ENCODE data around the gene ZSCAN21. TPM values are rescaled to one million over a fixed set of nuclear protein-coding genes. Genes with fewer than 3 reads are reported as not detected.

Gene ZSCAN21
- total and polyA plus RNA-seq, 4 experiments from 2014 or later: 2.5 to 10.6 (median 9.8) TPM

DNA sequence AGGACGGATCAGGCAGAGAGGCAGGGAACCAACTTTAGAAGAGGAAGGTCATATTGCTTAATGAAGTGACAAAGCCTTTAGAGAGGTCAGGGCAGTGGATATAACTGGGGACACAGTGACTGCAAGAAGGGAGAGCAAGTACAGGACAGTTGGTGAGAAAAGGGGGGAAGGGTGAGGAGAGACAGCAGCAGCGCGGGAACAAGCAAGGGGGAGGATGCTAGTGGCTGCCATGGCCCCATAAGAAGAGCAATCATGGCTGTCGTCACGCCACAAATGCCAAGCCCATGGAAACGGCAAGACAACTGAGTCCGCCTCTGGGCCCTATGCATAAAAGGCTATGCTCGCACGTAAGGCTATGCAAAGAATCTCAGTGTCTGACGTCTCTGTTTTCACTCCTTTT is 22.9 kb downstream of the ZSCAN21 start:
- Histone ChIP-seq H3K4me1 (ENCODE audit: insufficient read depth, low read length) (no peaks in the 10 kb centered on the region), H3K27me3 (ENCODE audit: insufficient read depth, low read length) (no peaks in the 10 kb centered on the region), H3K4me3 (ENCODE audit: low read length in 2 of 2) (no peak overlapping the region), H3K27ac (ENCODE audit: low read depth, low read length) (no peak overlapping the region), H3K36me3 (ENCODE audit: insufficient read depth, low read length) (peaks cover 61% of the 10 kb centered on the region), H3K9me3 (ENCODE audit: control insufficient read depth in 1 of 2, low read length in 2 of 2) (peaks cover 10 to 22% of the 10 kb centered on the region in 2 donors)
- Mint-ChIP-seq H3K4me3 (no peak overlapping the region), H3K36me3 (peaks cover 72 to 79% of the 10 kb centered on the region in 2 donors), H3K27ac (no peak overlapping the region), H3K27me3 (no peaks in the 10 kb centered on the region), H3K4me1 (peaks cover 4% of the 10 kb centered on the region in 4 donors), H3K9me3 (peaks cover 0 to 31% (median 28%) of the 10 kb centered on the region in 8 donors)
- intact Hi-C loops (cut with micrococcal nuclease): no loop called here
- POLR2A ChIA-PET (ENCODE audit: partially characterized antibody): interaction anchor here (0.8 kb wide), 1 partner anchor 28 kb away, joined by 3 read pairs; no protein-coding TSS in a partner anchor
- no peak for DNase-seq
- CTCF ChIA-PET (ENCODE audit: partially characterized antibody): no interaction called here

DNA sequence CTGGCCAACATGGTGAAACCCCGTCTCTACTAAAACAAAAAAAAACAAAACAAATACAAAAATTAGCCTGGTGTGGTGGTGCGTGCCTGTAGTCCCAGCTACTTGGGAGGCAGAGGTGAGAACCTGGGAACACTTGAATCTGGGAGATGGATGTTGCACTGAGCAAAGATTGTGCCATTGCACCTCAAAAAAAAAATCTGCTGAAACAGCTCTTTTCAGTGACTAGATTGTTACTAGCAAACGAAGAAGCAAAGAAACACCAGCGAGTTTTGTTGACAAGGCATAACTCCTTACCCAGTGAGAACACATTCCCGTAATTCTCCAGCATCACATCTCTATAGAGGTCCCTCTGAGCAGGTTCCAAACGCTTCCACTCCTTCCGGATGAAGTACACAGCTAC is 25.3 kb downstream of the ZSCAN21 start:
- peaks cover under 1% of the 10 kb centered on the region for H3K4me1 ChIP-seq (ENCODE audit: insufficient read depth, low read length)
- H3K36me3 Mint-ChIP-seq: peaks cover 72 to 82% of the 10 kb centered on the region in 2 donors
- H3K4me3 Mint-ChIP-seq: peak overlapping the region in 1 of 8 donors; percentile 72
- no peaks in the 10 kb centered on the region for H3K27me3 ChIP-seq (ENCODE audit: insufficient read depth, low read length)
- POLR2A ChIA-PET (ENCODE audit: partially characterized antibody): interaction anchor here (1.2 kb wide), 1 partner anchor 10 kb away, joined by 5 read pairs; no protein-coding TSS in a partner anchor
- CTCF ChIA-PET (ENCODE audit: partially characterized antibody): no interaction called here
- H3K36me3 ChIP-seq (ENCODE audit: insufficient read depth, low read length): peaks cover 61% of the 10 kb centered on the region
- H3K9me3 Mint-ChIP-seq: peaks cover 0 to 31% (median 28%) of the 10 kb centered on the region in 8 donors
- no peak for DNase-seq
- peaks cover 10 to 22% of the 10 kb centered on the region in 2 donors for H3K9me3 ChIP-seq (ENCODE audit: control insufficient read depth in 1 of 2, low read length in 2 of 2)
- H3K4me1 Mint-ChIP-seq: peaks cover 8 to 19% (median 12%) of the 10 kb centered on the region in 4 donors
- no peaks in the 10 kb centered on the region for H3K27me3 Mint-ChIP-seq
- intact Hi-C loops (cut with micrococcal nuclease): no loop called here
- H3K4me3 ChIP-seq (ENCODE audit: low read length in 2 of 2): no peak overlapping the region
- no peak overlapping the region for H3K27ac Mint-ChIP-seq
- H3K27ac ChIP-seq (ENCODE audit: low read depth, low read length): no peak overlapping the region

DNA sequence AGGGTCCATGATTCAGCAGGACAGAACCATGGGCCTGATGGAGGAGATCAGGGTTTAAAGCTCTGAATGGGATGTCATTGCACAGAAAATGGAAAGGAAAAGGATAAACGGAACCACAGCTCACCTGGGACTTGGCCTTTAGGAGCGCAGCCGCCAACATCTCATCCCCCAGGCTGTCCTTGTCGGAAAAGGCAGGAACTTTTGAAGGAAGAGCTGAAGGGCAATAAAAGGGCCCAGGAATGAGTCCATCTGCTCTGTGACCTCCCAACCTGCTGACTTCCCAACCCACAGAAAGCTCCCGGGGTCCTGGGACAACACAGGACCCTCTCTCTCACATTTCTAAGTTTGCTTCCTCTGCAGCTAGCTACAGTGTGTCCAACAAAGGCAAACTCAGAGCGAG is 25.8 kb downstream of the ZSCAN21 start:
- Mint-ChIP-seq H3K27me3 (no peaks in the 10 kb centered on the region), H3K36me3 (peaks cover 68 to 76% of the 10 kb centered on the region in 2 donors), H3K27ac (no peak overlapping the region), H3K4me1 (peaks cover 12 to 24% (median 16%) of the 10 kb centered on the region in 4 donors), H3K4me3 (no peak overlapping the region), H3K9me3 (peaks cover 0 to 27% (median 23%) of the 10 kb centered on the region in 8 donors)
- intact Hi-C loops (cut with micrococcal nuclease): no loop called here
- H3K4me1 ChIP-seq (ENCODE audit: insufficient read depth, low read length): peaks cover 6% of the 10 kb centered on the region
- ChIA-PET CTCF (ENCODE audit: partially characterized antibody) (no interaction called here), POLR2A (ENCODE audit: partially characterized antibody) (interaction anchor here (1.2 kb wide), 1 partner anchor 10 kb away, joined by 5 read pairs; no protein-coding TSS in a partner anchor)
- H3K27ac ChIP-seq (ENCODE audit: low read depth, low read length): no peak overlapping the region
- H3K4me3 ChIP-seq (ENCODE audit: low read length in 2 of 2): no peak overlapping the region
- no peaks in the 10 kb centered on the region for H3K27me3 ChIP-seq (ENCODE audit: insufficient read depth, low read length)
- peaks cover 63% of the 10 kb centered on the region for H3K36me3 ChIP-seq (ENCODE audit: insufficient read depth, low read length)
- no peak for DNase-seq
- H3K9me3 ChIP-seq (ENCODE audit: control insufficient read depth in 1 of 2, low read length in 2 of 2): peaks cover 5 to 18% of the 10 kb centered on the region in 2 donors

DNA sequence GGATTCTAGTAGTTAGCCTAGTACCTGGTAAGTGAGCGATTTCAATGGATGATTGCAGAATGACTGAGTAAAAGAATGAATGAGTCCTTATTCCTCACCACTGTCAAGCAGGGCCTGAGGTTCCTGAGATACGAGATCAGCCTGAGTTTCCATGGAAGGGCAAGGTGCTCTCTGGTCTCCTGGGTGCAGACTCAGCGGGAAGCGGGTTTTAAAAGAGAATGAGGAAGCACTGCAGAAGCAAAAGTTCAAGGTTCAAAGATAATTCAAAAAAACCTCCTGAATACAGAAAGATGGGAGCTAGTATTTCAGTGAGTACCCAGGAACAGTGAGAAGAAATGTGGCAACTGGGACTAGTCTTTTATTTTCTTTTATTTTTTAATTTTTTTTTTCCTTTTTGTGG is 27.6 kb downstream of the ZSCAN21 start:
- Mint-ChIP-seq H3K27me3 (no peaks in the 10 kb centered on the region), H3K9me3 (peaks cover 0 to 9% (median 5%) of the 10 kb centered on the region in 8 donors), H3K4me3 (peak overlapping the region in 1 of 8 donors; percentile 49), H3K27ac (peak overlapping the region in 1 of 7 donors; percentile 75), H3K36me3 (peaks cover 58 to 59% of the 10 kb centered on the region in 2 donors), H3K4me1 (peaks cover 19 to 40% (median 30%) of the 10 kb centered on the region in 4 donors)
- ChIA-PET CTCF (ENCODE audit: partially characterized antibody) (no interaction called here), POLR2A (ENCODE audit: partially characterized antibody) (no interaction called here)
- Histone ChIP-seq H3K27me3 (ENCODE audit: insufficient read depth, low read length) (no peaks in the 10 kb centered on the region), H3K4me3 (ENCODE audit: low read length in 2 of 2) (no peak overlapping the region), H3K4me1 (ENCODE audit: insufficient read depth, low read length) (peaks cover 17% of the 10 kb centered on the region), H3K36me3 (ENCODE audit: insufficient read depth, low read length) (peaks cover 49% of the 10 kb centered on the region), H3K27ac (ENCODE audit: low read depth, low read length) (no peak overlapping the region), H3K9me3 (ENCODE audit: control insufficient read depth in 1 of 2, low read length in 2 of 2) (no peaks in the 10 kb centered on the region)
- DNase-seq: no peak
- intact Hi-C loops (cut with micrococcal nuclease): no loop called here

DNA sequence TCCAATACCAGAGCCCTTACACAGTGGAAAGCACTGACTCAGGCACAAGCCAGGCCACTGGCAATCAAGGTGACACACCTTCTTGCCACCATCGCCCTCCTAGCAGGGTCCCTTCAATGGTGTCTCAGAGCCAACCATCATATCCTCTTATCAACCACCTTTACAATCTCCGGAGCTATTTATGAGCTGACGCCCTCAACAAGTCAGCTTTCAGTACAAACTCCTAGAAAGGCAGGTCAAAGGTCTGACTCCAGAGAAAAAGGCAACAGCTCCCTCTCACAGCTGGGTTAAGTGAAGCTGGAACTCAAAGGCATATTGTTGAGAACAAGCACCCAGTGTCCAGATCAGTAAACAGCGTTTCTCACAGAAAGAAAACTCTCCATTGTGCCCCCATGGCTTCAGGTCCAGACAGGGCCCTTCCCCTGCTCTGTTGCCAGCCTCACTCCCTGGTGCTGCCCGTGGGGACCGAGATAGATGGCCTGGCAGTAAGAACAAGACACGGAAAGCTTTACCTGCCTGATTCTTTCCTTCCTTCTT is 29.5 kb downstream of the ZSCAN21 start:
- peaks cover 33% of the 10 kb centered on the region for H3K36me3 ChIP-seq (ENCODE audit: insufficient read depth, low read length)
- ChIA-PET POLR2A (ENCODE audit: partially characterized antibody) (no interaction called here), CTCF (ENCODE audit: partially characterized antibody) (no interaction called here)
- H3K27ac Mint-ChIP-seq: peak overlapping the region in 5 of 7 donors; percentile 2 to 83 (median 30)
- no peaks in the 10 kb centered on the region for H3K9me3 ChIP-seq (ENCODE audit: control insufficient read depth in 1 of 2, low read length in 2 of 2)
- peak overlapping the region in 6 of 8 donors; percentile 30 to 71 (median 51) for H3K4me3 Mint-ChIP-seq
- peaks cover 25% of the 10 kb centered on the region for H3K4me1 ChIP-seq (ENCODE audit: insufficient read depth, low read length)
- no peak for DNase-seq
- intact Hi-C loops (cut with micrococcal nuclease): no loop called here
- no peak overlapping the region for H3K27ac ChIP-seq (ENCODE audit: low read depth, low read length)
- H3K27me3 Mint-ChIP-seq: no peaks in the 10 kb centered on the region
- H3K36me3 Mint-ChIP-seq: peaks cover 40 to 49% of the 10 kb centered on the region in 2 donors
- no peaks in the 10 kb centered on the region for H3K27me3 ChIP-seq (ENCODE audit: insufficient read depth, low read length)
- no peak overlapping the region for H3K4me3 ChIP-seq (ENCODE audit: low read length in 2 of 2)
- H3K9me3 Mint-ChIP-seq: peaks cover 0 to 1% (median 0%) of the 10 kb centered on the region in 8 donors
- H3K4me1 Mint-ChIP-seq: peaks cover 23 to 48% (median 36%) of the 10 kb centered on the region in 4 donors

DNA sequence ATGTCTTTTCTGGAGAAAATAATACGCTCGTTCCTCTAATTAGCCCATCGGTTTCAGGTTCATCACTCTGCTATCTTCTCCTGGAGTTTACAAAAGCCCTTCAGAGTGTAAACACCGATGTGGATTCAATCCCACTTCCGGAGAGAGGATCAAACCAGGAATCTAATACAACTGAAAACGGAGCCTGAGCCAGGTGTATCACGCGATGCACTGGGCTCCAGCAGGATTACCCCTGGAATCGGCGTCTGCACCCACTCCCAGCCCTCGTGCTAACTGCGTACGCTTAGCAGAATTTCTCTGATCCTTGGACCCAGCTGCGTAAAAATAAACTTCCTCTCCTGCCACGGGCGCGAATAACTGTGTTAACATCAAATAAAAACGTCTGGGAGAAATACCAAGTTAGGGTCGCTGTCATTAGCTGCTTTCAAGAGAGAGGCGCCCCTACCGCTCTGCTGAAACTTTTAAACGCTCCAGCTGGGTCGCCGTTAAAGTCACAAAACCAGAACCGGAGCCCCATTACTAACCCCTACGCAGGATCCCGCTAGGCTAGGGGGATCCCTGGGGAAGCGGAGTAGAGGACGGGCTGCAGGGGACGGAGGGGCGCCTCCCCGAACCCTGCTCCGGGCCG is 31.4 kb downstream of the ZSCAN21 start:
- Histone ChIP-seq H3K27me3 (ENCODE audit: insufficient read depth, low read length) (no peaks in the 10 kb centered on the region), H3K27ac (ENCODE audit: low read depth, low read length) (peak overlapping the region; percentile 74), H3K9me3 (ENCODE audit: control insufficient read depth in 1 of 2, low read length in 2 of 2) (no peaks in the 10 kb centered on the region), H3K4me3 (ENCODE audit: low read length in 2 of 2) (peak overlapping the region; percentile 87 to 88), H3K36me3 (ENCODE audit: insufficient read depth, low read length) (peaks cover 15% of the 10 kb centered on the region), H3K4me1 (ENCODE audit: insufficient read depth, low read length) (peaks cover 25% of the 10 kb centered on the region)
- Mint-ChIP-seq H3K36me3 (peaks cover 21 to 32% of the 10 kb centered on the region in 2 donors), H3K4me1 (peaks cover 23 to 48% (median 36%) of the 10 kb centered on the region in 4 donors), H3K9me3 (no peaks in the 10 kb centered on the region), H3K27ac (peak overlapping the region; percentile 76 to 98 (median 88)), H3K27me3 (no peaks in the 10 kb centered on the region), H3K4me3 (peak overlapping the region; percentile 85 to 97 (median 94))
- CTCF ChIA-PET (ENCODE audit: partially characterized antibody): no interaction called here
- POLR2A ChIA-PET (ENCODE audit: partially characterized antibody): interaction anchor here (0.6 to 2.5 kb wide), 5 partner anchors 9 to 162 kb away, joined by 3 to 26 read pairs (median 3); partner anchors contain the start of genes AP4M1, MCM7, TRIM4 and ZKSCAN1
- intact Hi-C loops (cut with micrococcal nuclease): loop anchor here (1.0 to 10.0 kb wide), 10 partner anchors 19 to 526 kb away; partner anchors contain the start of genes AZGP1, CNPY4, FAM200A and MEPCE
- DNase-seq: no peak

Data from CD4-positive, alpha-beta memory T cell (primary cell).